HFFc6 (cell line): ENCODE results near the gene TFF3. TPM values are rescaled to one million over a fixed set of nuclear protein-coding genes. Genes with fewer than 3 reads are reported as not detected.

Experiments
- DNase-seq: peaks from one replicate; pipeline ENCODE4 v3.0.0-alpha.2; 2018
- H3K27ac Mint-ChIP-seq: 2 replicates; pipeline ENCODE4 v1.8.0; 2020; ENCODE audit warnings: mild to moderate bottlenecking, mixed read lengths
- H3K27me3 Mint-ChIP-seq: 2 replicates; pipeline ENCODE4 v1.8.0; 2021; ENCODE audit warnings: mild to moderate bottlenecking, moderate library complexity, mixed read lengths; ENCODE audit not compliant: insufficient read depth
- H3K36me3 Mint-ChIP-seq: 2 replicates; pipeline ENCODE4 v1.8.0; 2021; ENCODE audit warnings: low read depth, mixed read lengths
- H3K4me1 Mint-ChIP-seq: 2 replicates; pipeline ENCODE4 v1.8.0; 2020; ENCODE audit warnings: low read depth, mixed read lengths
- H3K4me3 Mint-ChIP-seq: 2 replicates; pipeline ENCODE4 v1.8.0; 2020; ENCODE audit warnings: mild to moderate bottlenecking, moderate library complexity, mixed read lengths
- H3K9me3 Mint-ChIP-seq: 2 replicates; pipeline ENCODE4 v1.8.0; 2020; ENCODE audit warnings: mild to moderate bottlenecking, mixed read lengths
- CTCF ChIP-seq: fragments of 200-600 bp; sonication (generic); IDR thresholded peaks from 2 replicates; pipeline ENCODE4 v1.5.0; 2021; ENCODE audit warnings: antibody characterized with exemption, mild to moderate bottlenecking
- total RNA-seq, 6 experiments: library from RNA; stranded (reverse); fragmentation: NEBNext Ultra II Directional; extraction: Animal tissue kit (Norgen Biotek cat#: 25700); gene quantifications; 2 replicates in 1 of 6; 3 replicates in 5 of 6; pipeline ENCODE4 v1.2.3, GENCODE V29; 2021

Gene TFF3
- total RNA-seq, 6 experiments from 2014 or later: not detected

- Mint-ChIP-seq H3K27ac (no peak overlapping the region), H3K27me3 (no peaks in the 10 kb centered on the region; the same call in 1 of the 2 replicates), H3K4me1 (no peaks in the 10 kb centered on the region), H3K36me3 (no peaks in the 10 kb centered on the region; the same call in 1 of the 2 replicates), H3K9me3 (peaks cover 81% of the 10 kb centered on the region), H3K4me3 (no peak overlapping the region)
- DNase-seq: no peak
- no peak for TF ChIP-seq CTCF
These were observed 46.1 kb upstream of the TFF3 start for GRCh38 chr21:42361286-42361685.

- Mint-ChIP-seq H3K27ac (no peak overlapping the region; the same call in 1 of the 2 replicates), H3K27me3 (no peaks in the 10 kb centered on the region; the same call in 1 of the 2 replicates), H3K36me3 (no peaks in the 10 kb centered on the region; the same call in 1 of the 2 replicates), H3K4me1 (no peaks in the 10 kb centered on the region), H3K9me3 (peaks cover 83% of the 10 kb centered on the region), H3K4me3 (no peak overlapping the region)
- TF ChIP-seq CTCF: peak; percentile 36; the same call in 1 of the 2 replicates
- no peak for DNase-seq
These were observed 45.1 kb upstream of the TFF3 start for GRCh38 chr21:42360317-42360716.

- H3K4me3 Mint-ChIP-seq: no peak overlapping the region
- H3K27me3 Mint-ChIP-seq: no peaks in the 10 kb centered on the region; the same call in 1 of the 2 replicates
- no peaks in the 10 kb centered on the region; the same call in 1 of the 2 replicates for H3K36me3 Mint-ChIP-seq
- H3K9me3 Mint-ChIP-seq: peaks cover 85% of the 10 kb centered on the region
- DNase-seq: no peak
- H3K27ac Mint-ChIP-seq: no peak overlapping the region
- H3K4me1 Mint-ChIP-seq: no peaks in the 10 kb centered on the region
- TF ChIP-seq CTCF: no peak
These were observed 43.7 kb upstream of the TFF3 start for GRCh38 chr21:42358937-42359336.

- H3K9me3 Mint-ChIP-seq: peaks cover 87% of the 10 kb centered on the region
- H3K4me3 Mint-ChIP-seq: no peak overlapping the region
- H3K27ac Mint-ChIP-seq: no peak overlapping the region
- no peaks in the 10 kb centered on the region; the same call in 1 of the 2 replicates for H3K27me3 Mint-ChIP-seq
- H3K4me1 Mint-ChIP-seq: no peaks in the 10 kb centered on the region
- H3K36me3 Mint-ChIP-seq: peaks cover 6% of the 10 kb centered on the region; the same call in 1 of the 2 replicates
- TF ChIP-seq CTCF: no peak
- DNase-seq: no peak
These were observed 43.1 kb upstream of the TFF3 start for GRCh38 chr21:42358261-42358660.

- H3K27me3 Mint-ChIP-seq: peaks cover 1% of the 10 kb centered on the region
- H3K27ac Mint-ChIP-seq: no peak overlapping the region
- H3K4me1 Mint-ChIP-seq: no peaks in the 10 kb centered on the region
- no peak for TF ChIP-seq CTCF
- DNase-seq: no peak
- no peak overlapping the region for H3K4me3 Mint-ChIP-seq
- H3K36me3 Mint-ChIP-seq: peaks cover 15% of the 10 kb centered on the region
- peaks cover 93% of the 10 kb centered on the region for H3K9me3 Mint-ChIP-seq
These were observed 42.1 kb upstream of the TFF3 start for GRCh38 chr21:42357307-42357706.

- Mint-ChIP-seq H3K36me3 (peaks cover 17% of the 10 kb centered on the region), H3K27ac (no peak overlapping the region), H3K4me3 (no peak overlapping the region), H3K27me3 (peaks cover 1% of the 10 kb centered on the region), H3K4me1 (no peaks in the 10 kb centered on the region), H3K9me3 (peaks cover 92% of the 10 kb centered on the region)
- TF ChIP-seq CTCF: no peak
- no peak for DNase-seq
These were observed 41.4 kb upstream of the TFF3 start for GRCh38 chr21:42356650-42357049.
